Astrocyte of the spinal cord (primary cell): ENCODE results near the gene MROH2A.

Experiments used
- DNase-seq: peaks from one replicate; pipeline ENCODE4 v3.0.0; 2011; ENCODE audit warnings: low read depth, low spot score
- H3K4me3 ChIP-seq: 2 replicates; pipeline ENCODE4 v1.5.1; 2011; ENCODE audit warnings: low read depth, mild to moderate bottlenecking, low read length, moderate library complexity
- in situ Hi-C: cut with HindIII; loops from 2 replicates; pipeline ENCODE4 v1.10.0; 2017; ENCODE audit warnings: low sequenced_read_pairs
- TF ChIP-seq, protein P1 (sequence below): IDR thresholded peaks from 2 replicates; pipeline ENCODE4 v1.5.1; 2012; ENCODE audit warnings: low read depth, mild to moderate bottlenecking, low read length, inconsistent platforms

The MROH2A gene

DNA sequence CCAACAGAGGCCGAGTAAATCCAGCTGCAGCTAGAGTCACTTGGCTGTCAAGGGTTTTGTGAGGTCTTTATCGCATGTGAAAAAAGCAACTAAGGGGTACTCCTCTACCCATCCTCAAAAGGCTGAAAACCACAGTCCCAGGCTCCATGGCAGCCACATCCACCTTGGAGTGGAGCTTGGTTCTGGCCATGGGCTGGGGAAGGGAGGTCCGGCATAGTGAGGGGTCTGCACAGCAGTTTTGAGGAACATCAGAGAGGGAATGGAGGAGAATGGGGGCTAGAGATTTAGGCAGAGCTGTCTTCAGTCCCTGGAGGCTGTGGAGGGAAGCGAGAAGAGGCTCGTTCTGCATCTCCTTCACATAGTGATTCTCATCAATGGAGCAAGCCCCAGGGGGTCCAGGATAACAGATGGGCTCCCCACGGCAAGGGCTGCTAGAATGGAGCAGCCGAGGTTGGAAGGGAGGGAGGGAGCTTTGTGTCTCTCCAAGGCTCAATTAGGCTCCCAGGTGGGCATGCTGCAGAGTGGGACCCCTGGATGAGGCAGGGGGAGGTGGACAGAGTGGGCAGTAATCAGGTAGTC, 21.0 kb downstream of the MROH2A start:
- no peak for DNase-seq
- TF ChIP-seq, protein P1, sequence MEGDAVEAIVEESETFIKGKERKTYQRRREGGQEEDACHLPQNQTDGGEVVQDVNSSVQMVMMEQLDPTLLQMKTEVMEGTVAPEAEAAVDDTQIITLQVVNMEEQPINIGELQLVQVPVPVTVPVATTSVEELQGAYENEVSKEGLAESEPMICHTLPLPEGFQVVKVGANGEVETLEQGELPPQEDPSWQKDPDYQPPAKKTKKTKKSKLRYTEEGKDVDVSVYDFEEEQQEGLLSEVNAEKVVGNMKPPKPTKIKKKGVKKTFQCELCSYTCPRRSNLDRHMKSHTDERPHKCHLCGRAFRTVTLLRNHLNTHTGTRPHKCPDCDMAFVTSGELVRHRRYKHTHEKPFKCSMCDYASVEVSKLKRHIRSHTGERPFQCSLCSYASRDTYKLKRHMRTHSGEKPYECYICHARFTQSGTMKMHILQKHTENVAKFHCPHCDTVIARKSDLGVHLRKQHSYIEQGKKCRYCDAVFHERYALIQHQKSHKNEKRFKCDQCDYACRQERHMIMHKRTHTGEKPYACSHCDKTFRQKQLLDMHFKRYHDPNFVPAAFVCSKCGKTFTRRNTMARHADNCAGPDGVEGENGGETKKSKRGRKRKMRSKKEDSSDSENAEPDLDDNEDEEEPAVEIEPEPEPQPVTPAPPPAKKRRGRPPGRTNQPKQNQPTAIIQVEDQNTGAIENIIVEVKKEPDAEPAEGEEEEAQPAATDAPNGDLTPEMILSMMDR: no peak
- H3K4me3 ChIP-seq: no peak overlapping the region
- in situ Hi-C loops: no loop called here

DNA sequence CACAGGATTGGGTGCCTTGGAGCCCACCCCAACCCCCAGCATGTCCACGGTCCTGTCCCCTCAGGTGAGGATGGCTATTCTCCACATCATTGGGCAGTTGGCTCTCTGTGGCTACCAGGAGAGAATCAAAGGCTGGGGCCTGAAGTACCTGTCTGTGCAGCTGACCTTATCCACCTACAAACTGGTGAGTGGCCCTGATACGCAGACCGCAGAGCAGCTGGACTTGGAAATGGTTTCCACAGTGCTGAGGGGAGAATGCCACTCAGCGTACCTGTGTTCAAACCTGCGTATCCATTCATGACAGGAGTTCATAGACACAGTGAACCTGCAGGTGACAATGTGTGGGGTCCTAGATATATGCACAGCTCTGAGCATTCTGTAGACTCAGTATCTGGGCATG, 21.6 kb downstream of the MROH2A start:
- TF ChIP-seq, protein P1: no peak
- DNase-seq: no peak
- no peak overlapping the region for H3K4me3 ChIP-seq
- in situ Hi-C loops: no loop called here

DNA sequence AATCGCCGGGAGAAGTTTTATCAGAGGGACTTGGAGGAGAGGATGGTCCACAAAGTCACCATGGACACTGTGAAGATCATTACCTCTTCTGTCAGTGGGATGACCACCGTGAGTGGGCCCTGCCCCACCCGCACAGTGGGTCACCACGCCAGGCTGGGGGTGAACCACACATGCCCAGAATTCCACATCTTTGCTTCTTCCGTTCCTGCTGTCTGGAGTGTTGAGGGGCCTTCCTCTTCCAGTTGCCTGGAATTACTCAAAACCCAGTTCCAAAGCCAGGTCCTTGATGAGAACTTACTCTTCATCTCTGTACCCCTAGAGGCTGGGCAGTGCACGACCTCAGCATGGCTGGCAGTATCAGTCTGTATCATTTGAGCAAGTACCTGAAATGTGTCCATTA, 22.1 kb downstream of the MROH2A start:
- no peak for DNase-seq
- no peak overlapping the region for H3K4me3 ChIP-seq
- TF ChIP-seq, protein P1: no peak
- in situ Hi-C loops: no loop called here

DNA sequence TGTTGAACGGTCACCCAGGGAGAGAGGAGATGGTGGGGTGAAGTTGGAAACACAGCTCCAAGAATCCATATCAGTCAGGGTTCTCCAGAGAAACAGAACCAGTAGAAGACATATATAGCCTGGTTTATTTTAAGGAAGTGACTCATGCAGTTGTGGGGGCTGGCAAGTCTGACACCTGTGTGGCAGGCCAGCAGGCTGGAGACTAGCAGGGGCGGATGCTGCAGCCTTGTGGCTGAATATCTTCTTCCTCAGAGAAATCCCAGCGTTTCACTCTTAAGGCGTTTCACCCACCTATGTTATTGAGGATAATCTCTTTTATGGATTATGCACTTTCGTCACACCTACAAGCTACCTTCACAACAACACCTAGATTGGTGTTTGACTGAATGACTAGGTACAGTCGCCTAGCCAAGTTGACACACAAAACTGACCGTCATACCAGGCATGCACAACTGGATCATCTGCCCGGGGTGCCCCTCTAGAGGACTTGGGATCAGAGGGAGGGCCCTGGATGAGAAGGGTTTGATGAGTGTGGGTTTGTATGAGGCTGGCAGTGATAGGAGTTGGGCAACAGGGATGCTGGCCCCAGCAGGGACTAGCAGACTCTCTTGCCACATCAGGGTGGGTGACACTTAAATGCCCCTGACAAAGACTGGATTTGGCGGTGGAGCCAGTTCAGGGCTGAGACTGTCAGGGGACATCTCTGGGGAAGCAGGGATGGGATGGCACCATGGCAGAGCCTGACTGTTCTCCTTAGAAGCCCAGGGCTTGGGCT, 23.4 kb downstream of the MROH2A start:
- no peak for DNase-seq

DNA sequence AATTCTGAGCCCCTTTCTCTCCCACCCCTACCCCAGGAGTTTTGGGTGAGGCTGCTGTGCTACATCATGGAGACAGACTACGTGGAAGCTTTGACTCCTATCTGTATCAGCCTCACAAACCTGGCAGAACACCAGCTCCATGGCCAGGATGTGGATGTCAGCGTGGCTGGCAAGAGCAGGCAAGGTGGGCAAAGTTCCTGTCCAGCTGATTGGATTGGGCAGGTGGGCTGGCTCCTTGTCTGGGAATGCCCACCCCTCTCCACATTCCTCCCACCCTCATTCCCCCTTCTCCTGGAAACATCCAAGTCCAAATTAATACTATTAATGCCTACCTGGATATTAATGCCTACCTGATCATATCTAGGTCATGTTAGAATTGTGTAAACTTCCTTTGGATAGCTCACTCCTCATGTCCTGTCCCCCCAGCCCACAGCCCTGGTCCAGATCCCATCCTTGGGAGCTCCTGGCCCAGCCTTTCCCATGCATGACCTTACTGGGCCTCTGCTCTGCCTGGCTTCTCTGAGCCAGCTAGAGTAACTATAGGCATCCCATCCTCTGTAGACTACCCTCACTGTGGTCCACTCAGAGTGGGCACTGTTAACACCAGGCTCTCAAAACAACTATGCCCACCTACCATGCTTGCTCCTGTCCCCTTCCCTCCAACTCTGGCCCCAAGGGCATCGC, 24.1 kb downstream of the MROH2A start:
- H3K4me3 ChIP-seq: no peak overlapping the region
- TF ChIP-seq, protein P1: no peak
- in situ Hi-C loops: no loop called here
- no peak for DNase-seq

More for the DNA sequence above, 23.4 kb downstream of the MROH2A start:
- TF ChIP-seq, protein P1: no peak
- in situ Hi-C loops: no loop called here
- H3K4me3 ChIP-seq: no peak overlapping the region

DNA sequence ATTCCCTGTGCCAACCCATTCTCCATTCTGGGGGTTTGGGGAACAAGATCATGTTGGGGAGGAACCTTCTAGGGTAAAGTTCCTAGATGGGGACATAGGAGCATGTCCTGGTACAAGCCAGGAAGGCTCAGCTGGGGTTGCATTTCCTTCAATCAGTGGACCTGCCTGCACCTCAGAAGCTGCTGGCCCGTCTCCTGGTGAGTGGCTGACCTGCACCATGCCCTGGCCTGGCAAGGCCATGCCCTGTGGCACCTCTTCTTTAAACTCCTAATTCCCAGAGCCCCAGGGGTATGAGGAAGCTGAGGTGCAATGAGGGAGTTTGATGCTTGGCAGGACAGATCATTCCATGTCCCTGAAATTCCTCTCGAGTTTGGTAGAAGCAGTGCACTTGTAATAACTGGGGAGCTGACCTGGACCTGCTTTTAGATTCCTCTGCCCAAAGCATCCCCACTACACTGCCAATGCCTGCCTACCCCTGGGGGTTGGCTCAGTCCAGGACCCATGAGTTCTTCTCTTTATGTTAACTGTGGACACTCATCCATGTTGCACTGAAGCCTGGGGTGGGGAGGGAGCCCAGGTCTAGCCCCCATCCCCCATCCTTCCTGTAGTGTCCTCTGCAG, 25.3 kb downstream of the MROH2A start:
- in situ Hi-C loops: no loop called here
- TF ChIP-seq, protein P1: no peak
- no peak for DNase-seq
- H3K4me3 ChIP-seq: no peak overlapping the region
